DOHH2 (cell line): ENCODE results near the gene ALOX12B.

ENCODE experiments used
- H3F3A ChIP-seq: fragments of 200-600 bp; sonication (generic), shearing (Covaris generic); 2 replicates; pipeline ENCODE4 v1.6.0; 2016; ENCODE audit warnings: antibody characterized with exemption, mild to moderate bottlenecking; ENCODE audit not compliant: control insufficient read depth, insufficient read depth
- H3K27ac ChIP-seq: fragments of 200-600 bp; sonication (generic); 2 replicates; pipeline ENCODE4 v1.5.1; 2014; ENCODE audit warnings: low read depth, mild to moderate bottlenecking, low read length, moderate library complexity
- H3K27me3 ChIP-seq: fragments of 200-600 bp; sonication (generic); 2 replicates; pipeline ENCODE4 v1.6.1; 2014; ENCODE audit warnings: mild to moderate bottlenecking, low read length, mixed read lengths; ENCODE audit not compliant: control insufficient read depth
- H3K36me3 ChIP-seq: fragments of 200-600 bp; sonication (generic); 2 replicates; pipeline ENCODE4 v1.6.1; 2014; ENCODE audit warnings: mild to moderate bottlenecking, low read length, moderate library complexity, mixed read lengths; ENCODE audit not compliant: control insufficient read depth
- H3K4me1 ChIP-seq: fragments of 200-600 bp; sonication (generic); 2 replicates; pipeline ENCODE4 v1.6.1; 2014; ENCODE audit warnings: mild to moderate bottlenecking, low read length, mixed read lengths; ENCODE audit not compliant: control insufficient read depth
- H3K4me2 ChIP-seq: fragments of 200-600 bp; sonication (generic); 2 replicates; pipeline ENCODE4 v1.6.0; 2014; ENCODE audit warnings: mild to moderate bottlenecking, low read length, moderate library complexity
- H3K4me3 ChIP-seq: fragments of 200-600 bp; sonication (generic); 2 replicates; pipeline ENCODE4 v1.5.1; 2014; ENCODE audit warnings: mild to moderate bottlenecking, low read length, mixed read lengths
- H3K79me2 ChIP-seq: fragments of 200-600 bp; sonication (generic); 2 replicates; pipeline ENCODE4 v1.6.1; 2014; ENCODE audit warnings: mild to moderate bottlenecking, low read length, mixed read lengths; ENCODE audit not compliant: control insufficient read depth
- H3K9me2 ChIP-seq: fragments of 200-600 bp; sonication (generic); replicated peaks from 2 replicates; pipeline ENCODE4 v1.6.1; 2014; ENCODE audit warnings: mild to moderate bottlenecking, low read length, mixed read lengths; ENCODE audit not compliant: control insufficient read depth
- H3K9me3 ChIP-seq: fragments of 200-600 bp; sonication (generic); 2 replicates; pipeline ENCODE4 v1.6.1; 2014; ENCODE audit warnings: antibody characterized with exemption, low read length, mixed read lengths; ENCODE audit not compliant: control insufficient read depth, insufficient read depth
- H4K20me1 ChIP-seq: fragments of 200-600 bp; sonication (generic); 2 replicates; pipeline ENCODE4 v1.6.0; 2014; ENCODE audit warnings: low read depth, mild to moderate bottlenecking, antibody characterized with exemption, low read length, moderate library complexity; ENCODE audit not compliant: control insufficient read depth, insufficient read depth
- EZH2phosphoT487 ChIP-seq: fragments of 200-600 bp; sonication (generic); IDR thresholded peaks from 2 replicates; pipeline ENCODE4 v1.6.1; 2017; ENCODE audit warnings: borderline replicate concordance, mild to moderate bottlenecking, antibody characterized with exemption, low read length, moderate library complexity, mixed read lengths
- TF ChIP-seq, protein P1 (sequence below): fragments of 200-600 bp; sonication (generic); IDR thresholded peaks from one replicate; pipeline ENCODE4 v1.5.1; 2014; ENCODE audit warnings: antibody characterized with exemption, mild to moderate bottlenecking, low read depth, low read length; ENCODE audit not compliant: poor library complexity, severe bottlenecking

ALOX12B gene

DNA sequence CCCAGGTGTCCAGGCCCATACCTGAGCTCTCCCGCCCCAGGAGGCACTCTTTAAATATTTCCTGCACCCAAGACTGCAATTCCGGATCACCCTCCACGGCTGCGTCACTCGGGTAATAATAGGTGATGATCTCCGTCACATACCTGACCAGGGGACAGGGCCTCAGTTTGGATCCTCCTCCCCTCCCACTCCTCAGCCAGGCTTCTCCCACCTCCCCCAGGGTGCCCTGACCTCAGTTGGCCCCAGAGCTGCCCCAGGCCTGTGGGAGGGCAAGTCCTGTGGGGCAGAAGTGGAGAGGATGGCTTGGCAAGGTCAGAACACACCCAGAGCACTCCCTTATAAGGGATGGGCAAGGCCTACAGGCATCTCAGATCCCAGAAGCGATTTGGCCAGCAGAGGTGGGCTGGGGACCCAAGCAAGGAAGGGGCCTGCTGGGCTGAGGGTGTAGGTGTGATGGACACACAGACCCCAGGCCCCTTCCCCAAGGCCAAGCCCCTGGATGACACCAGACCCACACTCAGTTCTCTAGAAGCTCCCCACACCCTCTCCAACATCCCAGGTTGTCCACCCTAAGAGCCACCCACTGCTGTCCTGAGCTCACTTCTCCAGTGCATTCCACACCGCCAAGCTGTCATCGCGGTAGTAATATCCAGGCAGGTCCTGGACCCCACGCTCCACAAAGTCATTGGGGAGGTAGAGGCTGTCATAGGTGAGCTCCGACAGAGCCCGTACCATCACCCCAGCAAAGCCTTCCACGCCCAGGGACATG lies 11.8 kb downstream of the ALOX12B start:
- TF ChIP-seq, protein P1, sequence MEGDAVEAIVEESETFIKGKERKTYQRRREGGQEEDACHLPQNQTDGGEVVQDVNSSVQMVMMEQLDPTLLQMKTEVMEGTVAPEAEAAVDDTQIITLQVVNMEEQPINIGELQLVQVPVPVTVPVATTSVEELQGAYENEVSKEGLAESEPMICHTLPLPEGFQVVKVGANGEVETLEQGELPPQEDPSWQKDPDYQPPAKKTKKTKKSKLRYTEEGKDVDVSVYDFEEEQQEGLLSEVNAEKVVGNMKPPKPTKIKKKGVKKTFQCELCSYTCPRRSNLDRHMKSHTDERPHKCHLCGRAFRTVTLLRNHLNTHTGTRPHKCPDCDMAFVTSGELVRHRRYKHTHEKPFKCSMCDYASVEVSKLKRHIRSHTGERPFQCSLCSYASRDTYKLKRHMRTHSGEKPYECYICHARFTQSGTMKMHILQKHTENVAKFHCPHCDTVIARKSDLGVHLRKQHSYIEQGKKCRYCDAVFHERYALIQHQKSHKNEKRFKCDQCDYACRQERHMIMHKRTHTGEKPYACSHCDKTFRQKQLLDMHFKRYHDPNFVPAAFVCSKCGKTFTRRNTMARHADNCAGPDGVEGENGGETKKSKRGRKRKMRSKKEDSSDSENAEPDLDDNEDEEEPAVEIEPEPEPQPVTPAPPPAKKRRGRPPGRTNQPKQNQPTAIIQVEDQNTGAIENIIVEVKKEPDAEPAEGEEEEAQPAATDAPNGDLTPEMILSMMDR: no peak
- TF ChIP-seq EZH2phosphoT487: no peak
- peaks cover 37% of the 10 kb centered on the region for H3K27me3 ChIP-seq
- H3K4me3 ChIP-seq: no peak overlapping the region

DNA sequence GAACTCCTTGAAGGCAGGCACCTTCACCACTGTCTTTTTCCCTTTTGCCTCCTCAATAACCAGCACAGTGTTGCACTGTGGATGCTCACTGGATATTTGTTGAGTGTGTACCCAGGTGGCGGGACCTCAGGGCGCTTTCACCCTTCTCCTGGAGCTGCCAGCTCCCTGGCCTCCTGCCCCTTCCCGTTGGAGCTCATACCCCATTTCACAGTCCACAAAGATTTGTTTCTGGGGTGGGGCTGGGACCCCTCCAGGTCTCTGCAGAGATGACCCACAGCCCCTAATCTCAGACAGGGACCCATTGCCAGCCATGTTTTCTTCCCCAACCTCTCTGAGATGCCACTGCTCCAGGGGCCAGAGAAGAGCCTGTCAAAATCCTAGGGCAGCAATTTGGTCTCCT lies 12.4 kb downstream of the ALOX12B start:
- Histone ChIP-seq H4K20me1 (no peaks in the 10 kb centered on the region), H3K27me3 (peaks cover 37% of the 10 kb centered on the region), H3K4me3 (no peak overlapping the region), H3K9me3 (no peaks in the 10 kb centered on the region), H3K27ac (no peak overlapping the region), H3F3A (no peaks in the 10 kb centered on the region), H3K9me2 (no peaks in the 10 kb centered on the region), H3K4me2 (no peak overlapping the region), H3K4me1 (peaks cover 13% of the 10 kb centered on the region), H3K36me3 (no peaks in the 10 kb centered on the region), H3K79me2 (no peaks in the 10 kb centered on the region)
- TF ChIP-seq, protein P1: no peak
- no peak for TF ChIP-seq EZH2phosphoT487

More for the DNA sequence above, 11.8 kb downstream of the ALOX12B start:
- Histone ChIP-seq H3K9me2 (no peaks in the 10 kb centered on the region), H3K4me1 (peaks cover 19% of the 10 kb centered on the region), H3F3A (no peaks in the 10 kb centered on the region), H3K4me2 (no peak overlapping the region), H4K20me1 (no peaks in the 10 kb centered on the region), H3K79me2 (no peaks in the 10 kb centered on the region), H3K27ac (no peak overlapping the region), H3K9me3 (no peaks in the 10 kb centered on the region), H3K36me3 (no peaks in the 10 kb centered on the region)

DNA sequence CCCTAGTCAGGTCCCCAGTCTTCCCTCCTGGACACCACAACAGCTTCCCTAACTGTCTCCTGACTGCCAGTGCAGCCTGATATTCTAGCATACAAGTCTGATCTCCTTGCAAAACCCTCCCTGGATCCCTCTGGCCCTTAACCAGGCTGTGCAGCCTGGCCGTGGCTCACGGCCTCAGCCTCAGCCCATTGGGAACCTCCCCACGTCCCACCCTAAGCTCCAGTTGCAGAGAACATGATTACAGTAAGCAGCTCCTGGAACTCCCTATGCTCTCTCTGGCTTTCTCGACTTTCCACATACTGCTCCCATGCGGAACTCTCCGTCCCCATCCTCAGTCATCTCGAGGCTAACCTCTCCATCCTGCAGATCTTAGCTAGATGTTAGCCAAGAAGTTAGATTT lies 13.0 kb downstream of the ALOX12B start:
- Histone ChIP-seq H3K27ac (no peak overlapping the region), H3F3A (no peaks in the 10 kb centered on the region), H3K9me3 (no peaks in the 10 kb centered on the region), H3K36me3 (no peaks in the 10 kb centered on the region), H3K4me1 (peaks cover 12% of the 10 kb centered on the region), H3K27me3 (peaks cover 37% of the 10 kb centered on the region), H3K4me3 (no peak overlapping the region), H3K79me2 (no peaks in the 10 kb centered on the region), H3K9me2 (no peaks in the 10 kb centered on the region), H4K20me1 (no peaks in the 10 kb centered on the region), H3K4me2 (no peak overlapping the region)
- TF ChIP-seq, protein P1: no peak
- TF ChIP-seq EZH2phosphoT487: no peak
